RKO (cell line): ENCODE results near the gene DDC.

Experiments
- DNase-seq: peaks from one replicate; pipeline ENCODE4 v3.0.0-alpha.2; 2016; ENCODE audit warnings: low spot score

Gene DDC

DNA sequence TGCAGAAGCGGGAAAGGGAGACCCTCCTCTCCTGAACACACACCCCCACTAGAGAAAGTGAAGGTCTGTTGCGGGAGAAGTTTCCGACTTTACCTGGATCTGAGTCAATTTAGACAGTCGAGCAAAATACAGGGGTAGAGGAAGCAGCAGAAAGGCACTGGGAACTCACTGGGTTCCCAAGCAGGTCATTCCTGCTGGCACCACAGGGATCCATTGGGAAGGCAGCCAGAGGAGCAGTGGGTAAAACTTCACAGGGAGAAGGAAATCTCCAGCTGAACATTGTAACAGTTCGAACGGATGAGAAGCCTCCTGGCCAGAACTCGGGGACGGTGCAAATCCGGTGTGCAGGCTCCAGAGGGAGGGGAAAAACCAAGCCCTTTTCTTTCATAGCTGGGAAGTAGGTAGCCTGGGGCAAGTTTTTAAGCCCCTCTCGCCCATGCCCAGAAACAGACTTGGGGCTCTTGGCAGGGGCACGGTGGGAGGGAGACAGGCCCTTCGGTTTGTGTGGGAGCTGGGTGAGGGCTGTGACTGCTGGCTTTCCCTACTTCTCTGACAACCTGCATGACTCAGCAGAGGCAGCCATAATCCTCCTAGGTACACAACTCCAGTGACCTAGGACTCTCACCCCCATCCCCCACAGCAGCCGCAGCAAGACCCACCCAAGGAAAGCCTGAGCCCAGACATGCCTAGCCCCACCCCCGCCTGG is 51.9 kb downstream of the DDC start:
- DNase-seq, result no peak

DNA sequence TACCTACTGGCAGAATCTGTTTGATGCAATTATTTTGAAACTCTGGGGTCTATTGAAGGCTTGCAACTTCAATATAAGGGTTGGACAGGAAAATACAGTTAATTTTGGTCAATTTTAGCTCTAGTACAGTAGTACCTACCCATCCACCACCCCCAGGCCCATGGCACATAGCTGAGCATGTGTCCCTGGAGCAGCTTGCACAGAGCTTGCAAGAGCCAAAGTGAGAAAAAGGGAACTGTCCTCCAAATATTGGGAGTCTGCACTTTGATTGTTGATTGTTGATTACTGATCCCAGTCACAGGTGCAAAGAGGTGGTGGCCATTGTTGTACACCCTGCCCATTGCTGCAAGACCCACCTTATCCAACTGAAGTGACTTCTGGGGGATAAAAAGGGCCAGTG is 52.8 kb downstream of the DDC start:
- no peak for DNase-seq

DNA sequence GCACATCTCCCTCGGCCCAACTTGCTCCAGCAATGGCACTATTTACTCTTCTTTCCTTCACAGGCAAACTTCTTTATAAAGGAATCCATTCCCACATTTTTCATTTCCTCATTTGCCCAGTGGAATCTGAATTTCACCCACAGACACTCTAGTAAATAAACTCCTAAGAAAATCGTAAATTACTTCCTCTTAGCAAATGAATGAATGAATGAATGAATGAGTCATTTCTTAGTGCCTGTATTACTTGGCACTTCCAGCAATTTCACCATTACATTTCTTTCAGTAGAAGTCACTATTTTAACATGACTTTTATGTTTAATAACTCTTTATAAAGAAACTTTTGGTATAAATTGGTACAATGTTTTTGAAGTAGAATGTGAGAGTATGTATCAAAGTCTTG is 55.7 kb downstream of the DDC start:
- DNase-seq, result no peak

GRCh38 chr7:50508471-50508943 is 56.7 kb downstream of the DDC start:
- DNase-seq, result no peak

DNA sequence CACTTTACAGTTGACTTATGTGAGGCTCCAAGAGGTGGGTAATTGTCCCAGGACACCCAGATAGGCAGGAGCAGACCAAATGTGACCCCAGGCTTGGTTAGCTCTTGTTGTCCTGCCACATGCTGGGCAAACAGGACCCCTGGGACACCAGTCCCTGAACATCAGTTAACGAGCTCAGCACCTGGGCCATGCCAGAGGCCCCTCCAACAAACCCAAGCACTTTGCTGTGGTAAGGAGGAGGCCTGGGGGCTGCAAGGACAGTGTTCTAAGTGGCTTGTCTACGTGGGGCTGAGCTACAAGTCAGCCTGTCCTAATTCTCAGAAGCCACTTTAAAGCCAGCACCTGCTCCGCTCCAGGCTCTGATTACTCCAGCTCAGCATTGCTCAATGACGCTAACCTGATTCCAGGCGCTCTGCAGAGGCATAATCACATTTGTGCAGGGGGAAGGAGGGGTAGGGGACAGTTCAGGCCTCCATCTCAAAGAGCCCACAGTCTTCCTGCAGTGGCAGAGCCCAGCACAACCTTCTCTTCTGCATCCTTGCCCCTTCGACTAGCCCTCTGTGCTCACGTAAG is 57.2 kb downstream of the DDC start:
- no peak for DNase-seq

DNA sequence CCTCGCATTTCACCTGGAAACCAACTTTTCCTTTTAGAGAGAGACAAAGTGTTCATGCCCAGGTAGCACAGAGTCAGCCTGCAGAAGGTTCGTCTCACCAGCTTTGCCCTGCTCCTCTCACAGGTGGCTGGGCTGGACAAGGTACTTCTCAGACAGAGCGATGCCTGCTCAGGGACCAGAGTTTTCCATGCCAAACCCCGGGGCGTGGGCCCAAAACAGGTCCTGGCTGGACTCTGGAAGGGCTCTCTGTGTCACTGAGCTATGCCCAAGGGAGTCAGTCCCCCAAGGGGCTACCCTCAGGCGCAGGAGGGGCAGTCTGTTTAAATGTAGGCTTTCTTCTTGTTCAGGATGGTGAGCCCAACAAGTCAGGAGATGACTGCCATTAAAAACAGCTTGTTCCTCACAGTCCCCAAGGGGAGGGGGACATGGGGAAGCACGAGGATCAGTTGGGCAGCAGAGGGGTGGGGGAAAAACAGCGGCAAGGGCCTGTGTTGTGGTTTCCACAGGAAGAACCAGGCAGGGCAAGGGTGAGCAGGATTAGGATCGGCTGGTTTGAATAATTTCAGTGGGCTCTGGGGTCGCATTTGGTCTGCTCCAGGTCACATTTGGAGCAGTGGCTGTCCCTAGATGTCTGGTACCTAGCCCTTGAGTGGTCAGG is 59.5 kb downstream of the DDC start:
- no peak for DNase-seq

DNA sequence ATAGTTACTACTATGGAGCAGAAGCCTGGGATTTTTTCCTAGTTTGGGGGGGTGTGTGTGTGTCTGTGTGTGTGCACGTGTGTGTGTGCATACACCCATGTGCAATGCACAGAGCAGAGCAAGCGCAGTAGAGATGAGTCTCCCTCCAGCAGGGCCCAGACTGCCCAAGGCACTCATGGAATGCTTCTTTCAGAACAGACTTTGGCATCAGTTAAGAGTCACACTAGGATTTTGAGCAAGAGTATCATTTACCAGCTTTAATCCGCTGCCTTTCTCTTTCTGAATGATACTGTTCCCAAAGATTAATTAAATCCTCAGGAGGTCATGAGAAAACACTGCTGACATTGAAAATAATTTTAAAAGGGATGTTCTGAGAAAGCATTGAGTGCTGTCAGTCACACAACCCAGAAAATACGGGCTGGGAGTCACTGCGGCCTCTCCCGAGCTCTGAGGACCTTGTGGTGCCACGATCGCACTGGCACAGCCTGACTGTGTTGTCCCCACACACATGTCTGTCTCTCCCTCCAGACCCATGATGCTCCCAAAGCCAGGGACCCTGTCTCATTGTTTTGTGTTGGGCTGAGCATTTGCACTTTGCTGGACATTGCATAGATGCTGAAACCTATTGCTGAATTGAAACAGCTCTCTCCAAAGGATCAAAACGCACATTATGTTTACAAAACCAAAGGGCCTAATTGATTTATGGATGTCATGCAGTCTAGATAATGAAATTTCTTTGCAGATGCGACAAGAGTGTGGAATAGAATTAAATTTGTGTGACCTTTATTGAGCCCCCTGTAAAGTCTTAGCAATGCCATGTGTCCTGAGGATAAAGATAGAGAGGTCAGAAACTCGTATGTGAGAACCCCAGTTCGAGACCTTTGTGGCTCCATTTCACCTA is 60.3 kb downstream of the DDC start:
- no peak for DNase-seq

GRCh38 chr7:50502947-50503346 is 62.3 kb downstream of the DDC start:
- DNase-seq, result no peak

DNA sequence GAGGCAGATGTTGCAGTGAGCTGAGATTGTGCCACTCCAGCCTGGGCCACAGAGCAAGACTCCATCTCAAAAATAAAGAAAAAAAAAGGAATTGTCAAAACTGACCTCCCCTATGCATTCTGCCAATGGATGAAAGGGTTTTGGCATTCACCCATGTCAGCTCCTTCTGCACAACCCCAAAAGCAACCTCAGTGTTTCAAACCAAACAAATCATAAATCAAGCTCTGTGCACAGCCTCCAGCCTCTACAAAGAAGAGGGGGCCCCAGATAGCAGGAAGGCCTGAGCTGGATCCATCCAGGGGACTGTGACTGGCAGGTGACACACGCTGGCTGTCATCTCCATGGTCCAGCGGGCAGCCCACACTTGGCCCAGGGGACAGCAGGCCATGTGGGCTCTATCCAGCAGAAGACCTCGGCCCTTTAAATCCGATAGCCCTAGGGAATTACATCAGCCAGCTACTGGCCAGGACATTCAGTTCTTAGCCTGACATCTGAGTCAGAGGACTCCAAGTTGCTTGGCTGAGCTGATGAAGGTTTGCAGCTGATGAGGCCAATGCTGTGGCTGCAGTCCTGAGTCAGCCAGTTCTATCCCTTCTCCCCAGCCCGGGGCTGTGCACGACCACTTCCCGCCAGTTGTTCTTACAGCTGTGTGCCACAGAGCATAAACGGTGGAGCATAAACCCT is 63.1 kb downstream of the DDC start:
- peak; percentile 39 for DNase-seq

- DNase-seq, result no peak
Measured at GRCh38 chr7:50499092-50499491, 66.1 kb downstream of the DDC start.

DNA sequence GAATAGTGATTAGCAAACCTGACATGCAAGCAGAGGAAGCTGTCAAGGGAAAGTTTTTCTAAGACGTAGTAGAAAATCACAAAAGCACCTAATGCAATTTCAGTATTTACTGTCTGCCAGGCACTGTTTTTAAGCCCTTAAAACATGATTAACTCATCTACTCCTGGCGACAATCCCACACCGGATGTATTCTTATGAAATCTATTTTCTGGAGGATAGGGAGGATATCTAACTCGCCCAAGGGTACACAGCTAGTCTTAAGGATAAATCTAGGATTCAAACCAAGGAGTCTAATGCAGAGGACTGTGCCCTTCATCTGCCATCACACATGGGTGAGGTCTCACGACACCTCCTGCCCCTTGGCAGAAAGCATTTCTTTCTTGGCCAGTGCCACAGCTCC is 67.2 kb downstream of the DDC start:
- no peak for DNase-seq

GRCh38 chr7:50497068-50497642 is 68.0 kb downstream of the DDC start:
- DNase-seq, result no peak

DNA sequence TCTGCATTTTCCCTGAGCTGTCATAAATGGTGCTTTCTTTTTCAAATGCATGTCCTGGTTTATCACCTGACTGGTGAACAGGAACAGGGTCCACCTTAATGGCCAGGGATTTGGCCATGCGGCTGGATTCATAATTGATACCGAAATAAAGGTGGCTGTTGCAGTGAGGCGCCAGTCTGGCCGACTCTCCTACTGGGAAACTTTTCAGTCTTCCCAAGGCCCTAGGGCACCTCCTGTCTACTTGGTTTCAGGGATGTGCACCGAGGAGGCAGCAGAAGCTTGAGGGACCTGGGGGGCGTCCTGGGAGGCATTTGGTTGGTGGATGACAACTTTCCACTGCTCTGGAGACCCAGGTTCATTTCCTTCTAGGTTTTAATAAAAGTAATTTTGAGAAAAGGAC is 68.6 kb downstream of the DDC start:
- no peak for DNase-seq

- no peak for DNase-seq
Measured at GRCh38 chr7:50495746-50496145, 69.5 kb downstream of the DDC start.

GRCh38 chr7:50492770-50493519 is 72.3 kb downstream of the DDC start:
- no peak for DNase-seq

GRCh38 chr7:50491943-50492342 is 73.3 kb downstream of the DDC start:
- no peak for DNase-seq

DNA sequence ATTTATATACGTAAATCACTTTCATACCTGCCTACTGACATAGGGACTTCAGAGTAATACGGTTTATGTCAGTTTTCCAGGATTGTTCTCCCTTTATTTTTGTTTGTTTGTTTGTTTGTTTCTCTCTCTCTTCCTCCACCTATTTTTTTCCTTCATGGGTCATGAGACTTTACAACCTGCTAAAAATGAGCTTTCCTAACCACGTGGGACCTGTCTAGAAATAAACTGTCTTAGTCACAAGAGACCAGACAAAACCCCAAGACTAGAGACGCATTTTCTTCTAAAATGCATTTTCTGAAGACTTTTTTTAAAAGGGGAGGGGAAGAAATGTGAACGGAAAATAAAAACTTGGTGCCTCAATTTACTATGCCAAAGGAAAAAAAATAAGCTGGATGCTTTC is 74.0 kb downstream of the DDC start:
- DNase-seq, result no peak

DNA sequence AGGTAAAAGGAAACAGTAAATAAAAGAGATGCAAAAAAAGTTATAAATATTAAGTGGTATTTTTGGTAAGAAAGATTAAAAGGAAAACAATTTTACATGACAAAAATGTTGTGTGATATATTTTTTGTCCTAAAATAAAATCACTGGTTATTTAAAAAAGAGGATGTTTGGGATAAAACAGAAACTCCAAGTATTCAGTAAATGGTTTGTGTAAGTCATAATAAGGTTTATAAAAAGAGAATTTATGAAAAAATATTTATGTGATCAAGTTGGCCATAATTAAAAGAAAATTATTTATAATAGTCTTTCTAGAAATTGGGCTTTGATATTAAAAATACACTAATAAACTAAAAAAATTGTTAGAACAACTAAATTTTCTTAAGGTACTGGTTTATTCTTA is 76.8 kb downstream of the DDC start:
- no peak for DNase-seq

DNA sequence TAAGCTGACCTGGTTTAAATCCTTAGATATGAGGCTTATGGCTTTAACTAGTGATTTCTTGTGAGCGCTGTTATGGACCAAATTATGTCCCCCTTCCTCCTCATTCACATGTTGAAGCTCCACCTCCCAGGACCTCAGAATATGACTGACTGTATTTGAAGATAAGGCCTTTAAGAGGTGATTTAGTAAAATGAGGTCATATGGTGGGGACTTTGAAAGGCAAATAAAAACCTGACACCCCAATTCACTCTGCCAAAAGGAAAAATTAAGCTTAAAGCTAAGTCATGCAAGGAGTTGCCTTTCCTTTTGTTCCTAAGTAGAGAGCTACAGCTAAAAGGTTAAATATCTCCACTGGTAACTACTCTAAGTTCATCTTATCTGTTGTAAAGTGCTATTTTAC is 78.7 kb downstream of the DDC start:
- DNase-seq, result no peak

GRCh38 chr7:50481867-50482266 is 83.3 kb downstream of the DDC start:
- no peak for DNase-seq

DNA sequence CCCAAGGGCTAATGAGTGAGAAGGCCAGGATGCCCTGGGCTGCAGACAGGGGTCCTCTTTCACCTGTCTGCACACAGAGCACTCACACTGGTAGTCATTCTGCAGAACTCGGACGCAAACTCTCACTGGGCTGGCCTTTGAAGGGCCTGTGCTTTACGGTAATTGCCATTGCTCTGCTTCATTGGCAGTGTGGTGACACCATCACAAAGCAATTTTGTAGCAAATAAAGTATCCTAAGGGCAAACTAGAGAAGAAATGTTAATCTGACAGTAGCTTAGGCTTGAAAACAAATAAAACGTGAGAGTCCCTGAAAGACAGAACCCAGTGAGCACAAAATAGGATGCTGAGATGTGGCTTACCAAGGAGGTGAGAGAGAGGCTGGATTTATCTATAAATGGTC is 84.4 kb downstream of the DDC start:
- DNase-seq, result no peak
